ENCODE data around the gene RAP2A.

The RAP2A gene

GRCh38 chr13:97496511-97496910, 62.5 kb downstream of the RAP2A start:
- TF ChIP-seq CTCF (IDR thresholded peaks at IDR 0.05; ENCODE audit: low read depth, low read length) = no peak
- H3K9me3 ChIP-seq = no peaks in the 10 kb centered on the region
- no peaks in the 10 kb centered on the region for H3K4me1 ChIP-seq
- DNase-seq = no peak
- peaks cover 2% of the 10 kb centered on the region; the same call in 1 of the 2 replicates for H3K27me3 ChIP-seq
- H3K36me3 ChIP-seq = no peaks in the 10 kb centered on the region
- H3K4me3 ChIP-seq (ENCODE audit: low read depth, low read length) = no peak overlapping the region

GRCh38 chr13:97497400-97497799, 63.4 kb downstream of the RAP2A start:
- H3K4me1 ChIP-seq = no peaks in the 10 kb centered on the region
- DNase-seq = no peak
- TF ChIP-seq CTCF (IDR thresholded peaks at IDR 0.05; ENCODE audit: low read depth, low read length) = no peak
- H3K4me3 ChIP-seq (ENCODE audit: low read depth, low read length) = no peak overlapping the region
- H3K27me3 ChIP-seq = no peaks in the 10 kb centered on the region
- no peaks in the 10 kb centered on the region for H3K9me3 ChIP-seq
- H3K36me3 ChIP-seq = no peaks in the 10 kb centered on the region

GRCh38 chr13:97498419-97498818, 64.5 kb downstream of the RAP2A start:
- no peak for TF ChIP-seq CTCF (IDR thresholded peaks at IDR 0.05; ENCODE audit: low read depth, low read length)
- H3K36me3 ChIP-seq = no peaks in the 10 kb centered on the region

GRCh38 chr13:97499181-97499580, 65.2 kb downstream of the RAP2A start:
- H3K9me3 ChIP-seq = no peaks in the 10 kb centered on the region
- no peaks in the 10 kb centered on the region; the same call in none of the 2 replicates for H3K27me3 ChIP-seq
- DNase-seq = no peak
- TF ChIP-seq CTCF (IDR thresholded peaks at IDR 0.05; ENCODE audit: low read depth, low read length) = no peak
- no peaks in the 10 kb centered on the region for H3K36me3 ChIP-seq
- H3K4me1 ChIP-seq = no peaks in the 10 kb centered on the region
- no peak overlapping the region for H3K4me3 ChIP-seq (ENCODE audit: low read depth, low read length)

More at GRCh38 chr13:97498419-97498818, 64.5 kb downstream of the RAP2A start:
- no peaks in the 10 kb centered on the region for H3K4me1 ChIP-seq
- H3K4me3 ChIP-seq (ENCODE audit: low read depth, low read length) = no peak overlapping the region
- H3K9me3 ChIP-seq = no peaks in the 10 kb centered on the region
- H3K27me3 ChIP-seq = no peaks in the 10 kb centered on the region
- DNase-seq = no peak

GRCh38 chr13:97502181-97502580, 68.2 kb downstream of the RAP2A start:
- no peaks in the 10 kb centered on the region for H3K36me3 ChIP-seq
- TF ChIP-seq CTCF (IDR thresholded peaks at IDR 0.05; ENCODE audit: low read depth, low read length) = no peak
- H3K27me3 ChIP-seq = peaks cover 3% of the 10 kb centered on the region
- H3K4me1 ChIP-seq = no peaks in the 10 kb centered on the region
- H3K9me3 ChIP-seq = no peaks in the 10 kb centered on the region
- DNase-seq = no peak
- no peak overlapping the region for H3K4me3 ChIP-seq (ENCODE audit: low read depth, low read length)

- Histone ChIP-seq H3K9me3 (no peaks in the 10 kb centered on the region), H3K36me3 (no peaks in the 10 kb centered on the region), H3K4me1 (no peaks in the 10 kb centered on the region), H3K4me3 (ENCODE audit: low read depth, low read length) (no peak overlapping the region), H3K27me3 (peaks cover 6% of the 10 kb centered on the region)
- no peak for TF ChIP-seq CTCF (IDR thresholded peaks at IDR 0.05; ENCODE audit: low read depth, low read length)
- DNase-seq = no peak
These were observed 68.7 kb downstream of the RAP2A start for GRCh38 chr13:97502706-97503105.

Data from BE2C (cell line).